Non-pigmented ciliary epithelial cell (primary cell): ENCODE measurements around the gene SLC25A21.
"Not testable (repeated sequence)": the region's sequence is repeated elsewhere in the genome, so short reads cannot be mapped to it uniquely, and the experiment has no call there.

Experiments used
- DNase-seq: peaks from one replicate; pipeline ENCODE4 v3.0.0-alpha.2; 2010; ENCODE audit warnings: low read depth

Gene SLC25A21

DNA sequence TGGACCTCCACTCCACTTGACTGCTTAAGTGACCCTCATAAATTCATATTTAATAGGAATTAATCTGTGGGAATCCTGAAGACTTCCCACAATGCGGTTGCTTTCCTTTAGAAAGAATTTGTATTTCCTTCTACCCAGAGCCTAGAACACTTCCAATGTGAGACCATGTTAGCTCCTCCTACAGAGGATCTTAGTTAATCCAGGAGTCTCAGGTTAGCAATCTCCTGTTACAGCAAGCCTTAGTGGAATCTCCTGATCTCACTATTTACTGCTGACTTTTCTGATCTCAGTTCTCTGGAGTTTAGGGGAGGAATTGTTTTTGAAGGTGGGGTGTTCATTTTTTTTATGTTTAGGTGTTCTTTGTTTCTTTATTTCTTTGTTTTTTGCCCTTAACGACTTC lies 186.0 kb downstream of the SLC25A21 start:
- DNase-seq, result no peak

DNA sequence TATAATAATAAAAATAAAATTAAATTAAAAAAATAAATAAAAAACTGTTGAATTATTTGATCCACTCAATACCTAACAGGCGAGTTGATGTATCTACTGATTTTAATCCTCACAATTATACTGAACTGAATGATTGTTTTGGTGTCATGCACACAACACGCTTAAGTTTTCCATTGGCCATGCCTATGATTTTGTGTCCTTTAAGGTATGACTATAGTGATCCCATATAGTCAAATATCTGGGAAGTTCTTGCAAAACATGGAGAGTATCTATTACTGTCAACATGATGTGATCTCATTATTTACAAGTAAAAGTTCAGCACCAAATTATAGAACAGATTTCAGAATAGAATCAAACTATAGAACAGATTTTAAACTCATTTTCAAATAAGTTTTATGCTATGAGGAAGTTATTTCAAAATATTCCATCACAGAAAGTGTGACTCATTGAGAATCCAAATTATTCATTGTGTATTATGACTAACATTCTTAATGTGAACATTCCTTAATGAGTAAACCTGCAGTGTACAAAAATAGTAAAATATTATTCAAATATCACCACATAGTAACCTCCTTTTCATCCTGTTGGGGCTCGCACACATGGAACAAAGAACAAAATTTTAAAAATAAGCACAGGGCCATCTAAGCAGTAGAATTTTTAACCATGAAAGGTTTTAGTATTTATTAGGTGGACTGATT lies 190.4 kb downstream of the SLC25A21 start:
- no peak for DNase-seq

- not testable (repeated sequence) for DNase-seq
These were observed 192.0 kb downstream of the SLC25A21 start for GRCh38 chr14:36980413-36980812.

- DNase-seq, result no peak
These were observed 192.5 kb downstream of the SLC25A21 start for GRCh38 chr14:36979863-36980262.

- DNase-seq, result no peak
These were observed 195.8 kb downstream of the SLC25A21 start for GRCh38 chr14:36976571-36977023.

- no peak for DNase-seq
These were observed 196.6 kb downstream of the SLC25A21 start for GRCh38 chr14:36975834-36976233.

DNA sequence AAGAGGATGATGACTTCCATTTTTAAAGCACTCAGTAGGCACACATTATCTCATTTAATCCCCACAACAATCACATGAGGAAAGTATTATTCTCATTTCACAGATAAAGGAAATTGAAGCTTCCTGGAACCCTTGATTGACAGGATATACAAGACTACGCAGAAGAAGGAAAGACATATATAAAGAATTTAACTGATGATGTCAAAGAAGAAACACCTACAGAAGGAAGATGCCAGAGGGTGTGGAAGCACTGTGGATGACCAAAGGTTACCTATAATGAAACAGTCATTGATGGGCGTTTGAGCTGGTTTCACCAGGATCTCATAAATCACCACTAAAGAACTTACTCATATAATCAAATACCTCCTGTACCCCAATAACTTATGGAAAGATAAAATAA lies 197.4 kb downstream of the SLC25A21 start:
- no peak for DNase-seq

GRCh38 chr14:36973806-36974442 lies 198.5 kb downstream of the SLC25A21 start:
- peak; percentile 61 for DNase-seq

DNA sequence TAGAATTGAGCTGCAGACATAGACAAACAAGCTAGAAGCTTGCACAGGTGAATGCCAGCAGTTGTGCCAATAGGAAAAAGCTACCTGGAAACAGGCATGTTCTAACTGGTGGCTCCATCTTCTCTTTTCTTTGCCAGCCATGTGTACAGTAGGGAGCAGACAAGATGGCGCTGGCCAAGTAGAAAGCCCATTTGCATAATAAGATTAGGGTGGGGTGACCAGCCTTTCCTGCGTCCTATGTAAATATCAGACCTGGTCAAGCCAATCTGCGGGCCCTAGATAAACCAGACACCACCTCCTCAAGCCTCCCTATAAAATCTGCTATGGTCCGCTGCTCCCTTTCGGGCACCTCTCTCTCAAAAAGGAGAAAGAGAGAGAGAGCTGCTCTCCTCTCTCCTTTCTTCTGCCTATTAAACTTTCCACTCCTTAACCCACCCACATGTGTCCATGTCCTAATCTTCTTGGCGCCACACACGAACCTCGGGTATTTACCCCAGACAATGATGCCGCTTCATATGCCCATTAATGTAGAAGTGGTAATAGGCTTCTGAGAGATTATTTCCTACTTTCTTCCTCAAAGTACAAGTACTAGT lies 201.0 kb downstream of the SLC25A21 start:
- no peak for DNase-seq

DNA sequence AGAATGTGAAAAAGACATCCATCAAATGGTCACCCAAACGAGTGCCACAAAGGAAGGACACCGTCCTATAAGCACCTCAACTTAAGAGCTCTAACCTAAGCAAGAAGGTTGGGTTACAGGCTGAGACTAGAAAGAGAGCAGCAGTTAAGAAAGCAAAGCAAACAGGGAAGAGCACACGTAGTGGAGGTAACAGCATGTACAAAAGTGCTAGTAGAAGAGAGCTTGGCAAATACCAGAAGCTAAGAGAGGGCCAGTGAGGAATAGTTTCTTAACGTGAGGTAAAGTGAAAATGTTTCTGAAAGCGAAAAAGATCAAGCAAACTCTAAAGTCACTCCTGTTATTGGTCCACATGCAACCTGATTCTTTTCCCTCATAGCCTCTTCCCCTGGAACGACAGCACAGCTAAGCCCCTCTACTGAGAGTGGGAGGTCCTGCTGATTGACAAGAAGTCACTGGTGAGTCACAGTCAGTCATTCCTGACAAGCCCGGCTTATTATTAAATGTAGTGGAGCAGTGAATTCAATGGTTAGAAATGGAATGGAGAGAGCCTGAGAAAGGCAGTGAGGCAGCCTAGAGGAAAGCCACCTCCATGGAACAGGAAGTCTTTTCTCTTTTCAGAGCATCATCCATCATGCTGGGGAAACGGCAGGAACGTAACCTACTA lies 204.4 kb downstream of the SLC25A21 start:
- no peak for DNase-seq

- DNase-seq, result no peak
These were observed 216.4 kb downstream of the SLC25A21 start for GRCh38 chr14:36955967-36956366.

DNA sequence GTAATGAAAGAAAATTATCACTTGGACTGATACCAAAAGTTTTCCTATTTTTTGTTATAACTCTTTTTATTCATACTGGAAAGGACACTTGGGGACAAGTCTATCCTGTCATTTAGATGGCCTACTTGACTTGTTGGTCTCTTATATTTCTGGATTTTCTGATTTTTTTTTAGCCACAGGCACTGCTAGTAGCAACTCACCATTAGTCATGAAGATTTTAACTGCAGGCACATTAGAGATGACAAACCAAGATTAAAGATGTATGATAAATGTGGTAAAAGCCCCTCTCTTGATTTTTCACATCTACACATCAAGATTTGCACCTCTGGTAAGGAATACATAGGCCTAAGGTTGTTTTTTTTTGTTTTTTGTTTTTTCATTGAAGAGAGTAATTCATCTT lies 217.0 kb downstream of the SLC25A21 start:
- no peak for DNase-seq

GRCh38 chr14:36952689-36953088 lies 219.7 kb downstream of the SLC25A21 start:
- peak; percentile 82 for DNase-seq

DNA sequence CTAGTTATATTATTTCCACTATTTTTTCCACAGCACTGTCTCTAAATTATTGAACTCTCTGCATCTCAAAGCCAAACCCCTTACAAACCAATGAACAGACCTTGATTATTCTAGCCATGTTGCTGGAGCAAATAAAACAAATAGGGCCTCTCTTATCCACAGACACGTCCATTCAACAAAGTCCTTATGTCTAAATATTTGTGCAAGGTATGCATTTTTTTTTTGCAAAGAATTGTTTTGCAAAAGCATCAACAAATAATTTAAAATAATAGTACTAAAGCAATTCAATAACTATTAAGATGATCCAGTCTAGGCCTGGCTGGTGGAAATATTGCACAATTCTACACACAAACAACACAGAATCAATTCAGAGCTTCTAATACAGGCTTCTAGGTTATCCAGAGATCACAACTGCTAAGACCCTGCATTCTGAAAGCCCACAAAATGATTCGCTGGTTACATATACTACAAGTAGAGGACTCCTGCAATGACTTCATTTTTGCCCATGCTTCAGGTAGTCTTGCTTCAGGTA lies 221.0 kb downstream of the SLC25A21 start:
- DNase-seq, result no peak

DNA sequence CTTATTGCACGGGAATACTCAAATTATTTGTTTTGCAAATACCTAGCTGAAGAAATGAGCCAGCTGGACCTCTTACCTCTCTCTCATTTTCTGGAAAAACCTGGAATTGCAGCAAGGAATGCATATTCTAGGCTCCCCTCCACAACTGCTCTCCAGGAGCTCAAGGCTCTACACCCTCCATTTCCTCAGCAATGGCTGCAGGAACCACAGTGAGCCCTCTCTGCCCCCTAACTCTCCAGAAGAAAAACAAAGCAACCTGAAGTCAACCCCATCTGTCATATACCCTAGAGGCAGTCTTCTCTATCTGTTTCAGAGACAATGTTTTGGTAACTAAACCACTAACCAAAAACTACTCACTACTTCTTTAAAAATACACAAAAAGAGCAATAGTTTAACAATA lies 221.6 kb downstream of the SLC25A21 start:
- DNase-seq, result no peak

DNA sequence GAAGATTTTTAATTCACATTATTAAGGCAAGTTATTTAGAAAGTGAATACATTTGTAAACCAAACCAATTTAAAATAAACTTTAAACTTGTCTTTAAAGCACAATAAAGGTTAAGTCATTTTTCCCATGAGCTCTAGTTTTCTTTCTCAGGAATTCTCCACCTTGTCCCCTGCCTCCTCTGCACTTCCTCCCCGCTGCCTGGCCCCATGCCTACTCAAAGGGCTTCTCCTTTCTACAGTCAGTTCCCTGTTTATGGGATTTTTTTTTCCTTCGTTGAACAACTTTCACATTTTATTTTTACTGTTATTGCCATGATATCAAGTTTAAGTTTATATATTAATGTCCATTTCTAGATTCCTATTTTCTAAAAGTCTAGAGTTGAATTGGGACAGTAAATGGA lies 223.0 kb downstream of the SLC25A21 start:
- no peak for DNase-seq

- no peak for DNase-seq
These were observed 224.1 kb downstream of the SLC25A21 start for GRCh38 chr14:36948157-36948859.

DNA sequence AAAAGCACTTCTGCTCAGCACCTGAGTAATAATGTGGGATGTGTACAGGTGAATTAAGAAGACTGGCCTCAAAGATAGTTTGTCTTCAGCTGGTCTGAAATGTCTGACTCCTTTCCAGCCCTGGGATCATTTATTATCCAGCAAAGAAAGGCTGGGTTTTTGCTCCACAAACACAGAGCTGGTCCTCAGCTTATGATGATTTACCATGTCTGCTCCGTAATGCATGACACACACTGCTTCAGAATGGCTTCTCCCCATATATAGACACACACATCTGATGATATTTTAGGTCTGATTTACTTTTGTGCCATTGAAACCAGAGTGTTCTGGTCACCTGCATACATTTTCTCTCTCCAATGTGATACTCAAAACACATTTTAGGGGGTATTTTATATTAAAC lies 225.0 kb downstream of the SLC25A21 start:
- DNase-seq, result no peak

- DNase-seq, result no peak
These were observed 225.5 kb downstream of the SLC25A21 start for GRCh38 chr14:36946872-36947271.

- DNase-seq, result no peak
These were observed 227.9 kb downstream of the SLC25A21 start for GRCh38 chr14:36944307-36945010.

DNA sequence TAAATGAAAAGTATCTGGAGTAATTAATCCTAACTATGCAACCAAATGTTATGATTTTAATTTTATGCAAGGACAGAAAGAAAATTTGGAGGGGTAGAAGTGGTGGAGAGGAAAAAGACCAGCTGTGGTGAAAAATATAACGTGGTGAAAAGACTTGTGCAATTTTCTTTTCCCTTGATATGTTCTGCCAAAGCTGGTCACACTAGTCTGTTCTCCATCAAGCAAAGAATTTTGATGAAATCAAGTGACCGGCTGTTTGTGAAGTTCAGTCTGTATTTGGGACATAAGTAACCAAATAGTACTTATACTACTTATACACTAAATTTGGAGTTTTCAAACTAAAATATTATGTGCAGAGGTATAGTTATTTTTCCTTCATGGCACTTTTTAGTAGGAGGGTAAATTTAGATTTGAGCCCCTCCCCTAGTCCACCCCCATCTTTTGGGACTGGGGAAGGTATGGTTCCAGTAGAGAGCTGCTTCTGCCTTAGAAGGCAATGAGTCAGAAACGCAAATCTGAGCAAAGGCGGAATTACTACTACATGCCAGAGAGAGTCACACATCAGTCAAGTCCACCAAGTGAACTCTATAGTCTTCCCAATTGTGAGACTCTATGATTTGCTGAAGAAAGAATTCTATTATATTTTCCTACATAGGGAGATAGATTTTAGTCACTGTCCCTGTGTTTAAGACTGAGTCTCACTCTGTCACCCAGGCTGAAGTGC lies 229.7 kb downstream of the SLC25A21 start:
- no peak for DNase-seq
